ENCODE measurements around the gene SNX18.
"Not testable (repeated sequence)": the region's sequence is repeated elsewhere in the genome, so short reads cannot be mapped to it uniquely, and the experiment has no call there.

The SNX18 gene

DNA sequence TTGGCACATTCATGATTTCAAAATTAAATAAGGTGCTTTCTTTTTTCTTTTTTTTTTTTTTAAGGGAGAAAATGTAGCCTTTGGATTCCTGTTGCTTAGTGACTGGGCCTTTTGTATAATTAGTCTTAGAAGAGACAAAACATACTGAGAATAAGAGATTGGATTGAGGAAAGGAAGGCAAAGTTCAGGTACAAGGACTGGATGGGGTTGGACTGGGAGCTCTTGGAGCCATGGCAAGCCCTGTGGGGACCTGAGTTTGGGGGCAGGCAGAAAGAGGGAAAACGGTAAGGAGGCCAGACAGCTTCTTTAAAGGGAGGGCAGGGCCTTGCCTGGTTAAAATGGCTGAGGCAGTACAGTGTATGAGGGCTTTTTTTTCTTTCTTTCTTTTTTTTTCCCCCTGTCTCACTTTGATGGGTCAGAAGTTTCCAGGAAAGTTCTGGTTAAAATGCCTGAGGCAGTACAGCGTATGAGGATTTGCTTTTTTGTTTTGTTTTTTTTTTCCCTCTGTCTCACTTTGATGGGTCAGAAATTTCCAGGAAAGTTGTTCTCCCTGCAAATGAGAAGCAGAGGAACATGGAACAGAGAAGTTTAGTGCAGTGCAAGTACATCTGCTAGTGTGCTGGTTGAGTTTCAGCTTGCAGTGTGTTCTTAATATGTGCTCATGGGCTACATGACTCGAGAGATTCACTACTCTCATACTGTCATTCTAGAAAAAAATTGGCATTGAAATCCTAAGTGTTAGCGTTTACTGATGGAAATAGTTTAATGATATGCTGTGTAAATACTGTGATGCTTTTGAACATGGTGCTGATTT, 16.8 kb downstream of the SNX18 start:
- no peak overlapping the region for H3K4me3 ChIP-seq (ENCODE audit: low read length, poor library complexity, severe bottlenecking)
- no peaks in the 10 kb centered on the region for H3K27me3 ChIP-seq (ENCODE audit: insufficient read depth, low read length, poor library complexity, severe bottlenecking)
- H3K9me3 ChIP-seq (ENCODE audit: insufficient read depth, low read depth, low read length): no peaks in the 10 kb centered on the region
- no peak overlapping the region for H3K9ac ChIP-seq (ENCODE audit: low read depth, low read length, poor library complexity, severe bottlenecking)
- no peaks in the 10 kb centered on the region for H3F3A ChIP-seq (ENCODE audit: low read depth)
- no peaks in the 10 kb centered on the region for H4K20me1 ChIP-seq (ENCODE audit: insufficient read depth, low read length, poor library complexity, severe bottlenecking)
- H3K4me1 ChIP-seq (ENCODE audit: insufficient read depth, low read length, poor library complexity, severe bottlenecking): peaks cover 26% of the 10 kb centered on the region
- H3K9me2 ChIP-seq (replicated peaks; ENCODE audit: low read depth, low read length): no peaks in the 10 kb centered on the region
- H3K79me2 ChIP-seq (ENCODE audit: insufficient read depth, low read length): peaks cover 8% of the 10 kb centered on the region; the same call in 1 of the 2 replicates
- H3K4me2 ChIP-seq (ENCODE audit: low read depth, low read length, poor library complexity, severe bottlenecking): no peak overlapping the region
- no peak overlapping the region for H2AFZ ChIP-seq (ENCODE audit: low read length)
- TF ChIP-seq, protein P1, sequence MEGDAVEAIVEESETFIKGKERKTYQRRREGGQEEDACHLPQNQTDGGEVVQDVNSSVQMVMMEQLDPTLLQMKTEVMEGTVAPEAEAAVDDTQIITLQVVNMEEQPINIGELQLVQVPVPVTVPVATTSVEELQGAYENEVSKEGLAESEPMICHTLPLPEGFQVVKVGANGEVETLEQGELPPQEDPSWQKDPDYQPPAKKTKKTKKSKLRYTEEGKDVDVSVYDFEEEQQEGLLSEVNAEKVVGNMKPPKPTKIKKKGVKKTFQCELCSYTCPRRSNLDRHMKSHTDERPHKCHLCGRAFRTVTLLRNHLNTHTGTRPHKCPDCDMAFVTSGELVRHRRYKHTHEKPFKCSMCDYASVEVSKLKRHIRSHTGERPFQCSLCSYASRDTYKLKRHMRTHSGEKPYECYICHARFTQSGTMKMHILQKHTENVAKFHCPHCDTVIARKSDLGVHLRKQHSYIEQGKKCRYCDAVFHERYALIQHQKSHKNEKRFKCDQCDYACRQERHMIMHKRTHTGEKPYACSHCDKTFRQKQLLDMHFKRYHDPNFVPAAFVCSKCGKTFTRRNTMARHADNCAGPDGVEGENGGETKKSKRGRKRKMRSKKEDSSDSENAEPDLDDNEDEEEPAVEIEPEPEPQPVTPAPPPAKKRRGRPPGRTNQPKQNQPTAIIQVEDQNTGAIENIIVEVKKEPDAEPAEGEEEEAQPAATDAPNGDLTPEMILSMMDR (conservative IDR thresholded peaks at IDR 0.05; ENCODE audit: low read length): no peak
- no peak for TF ChIP-seq EZH2phosphoT487 (IDR thresholded peaks at IDR 0.05; ENCODE audit: borderline replicate concordance)
- no peaks in the 10 kb centered on the region for H3K36me3 ChIP-seq (ENCODE audit: insufficient read depth, low read length)

DNA sequence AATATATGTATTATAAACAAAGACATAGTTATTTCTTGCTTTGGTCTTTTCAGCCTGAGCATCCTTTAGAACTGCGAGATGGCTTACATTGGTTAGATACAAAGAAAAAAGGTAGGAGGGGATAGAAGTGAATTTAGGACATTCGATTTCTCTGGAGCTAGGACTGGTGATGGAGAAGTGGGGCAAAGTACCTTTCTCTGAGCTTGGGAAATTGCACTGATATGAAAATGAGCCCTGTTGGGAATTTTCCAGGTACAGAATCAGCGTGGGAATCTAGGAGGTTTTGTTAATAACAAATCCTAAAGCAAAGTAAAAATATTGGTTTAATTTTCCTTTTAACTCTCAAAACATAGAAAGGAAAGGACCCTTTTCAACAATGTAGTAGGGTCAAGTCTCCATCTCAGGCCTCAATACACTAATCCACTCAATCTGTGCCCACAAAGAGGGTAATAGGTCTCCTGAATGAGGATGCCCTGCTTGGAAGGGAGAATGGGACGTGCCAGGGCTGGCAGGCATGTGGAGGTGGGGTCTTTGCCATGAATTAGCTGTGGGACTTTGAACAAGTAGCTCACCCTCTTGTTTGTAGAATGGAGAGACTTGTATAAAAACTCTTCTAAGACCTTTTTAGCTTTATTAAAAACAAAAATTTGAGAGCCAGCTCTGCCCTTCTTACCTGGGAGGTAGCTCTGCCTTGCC, 17.7 kb downstream of the SNX18 start:
- no peak overlapping the region for H3K9ac ChIP-seq (ENCODE audit: low read depth, low read length, poor library complexity, severe bottlenecking)
- H3K4me1 ChIP-seq (ENCODE audit: insufficient read depth, low read length, poor library complexity, severe bottlenecking): peaks cover 26% of the 10 kb centered on the region
- H3F3A ChIP-seq (ENCODE audit: low read depth): no peaks in the 10 kb centered on the region
- H3K4me2 ChIP-seq (ENCODE audit: low read depth, low read length, poor library complexity, severe bottlenecking): no peak overlapping the region
- no peaks in the 10 kb centered on the region for H3K9me2 ChIP-seq (replicated peaks; ENCODE audit: low read depth, low read length)
- H3K27me3 ChIP-seq (ENCODE audit: insufficient read depth, low read length, poor library complexity, severe bottlenecking): no peaks in the 10 kb centered on the region
- H2AFZ ChIP-seq (ENCODE audit: low read length): no peak overlapping the region
- no peaks in the 10 kb centered on the region for H3K36me3 ChIP-seq (ENCODE audit: insufficient read depth, low read length)
- TF ChIP-seq, protein P1 (conservative IDR thresholded peaks at IDR 0.05; ENCODE audit: low read length): no peak
- TF ChIP-seq EZH2phosphoT487 (IDR thresholded peaks at IDR 0.05; ENCODE audit: borderline replicate concordance): no peak
- peaks cover 8% of the 10 kb centered on the region; the same call in 1 of the 2 replicates for H3K79me2 ChIP-seq (ENCODE audit: insufficient read depth, low read length)
- no peaks in the 10 kb centered on the region for H4K20me1 ChIP-seq (ENCODE audit: insufficient read depth, low read length, poor library complexity, severe bottlenecking)
- no peaks in the 10 kb centered on the region for H3K9me3 ChIP-seq (ENCODE audit: insufficient read depth, low read depth, low read length)
- no peak overlapping the region for H3K4me3 ChIP-seq (ENCODE audit: low read length, poor library complexity, severe bottlenecking)

DNA sequence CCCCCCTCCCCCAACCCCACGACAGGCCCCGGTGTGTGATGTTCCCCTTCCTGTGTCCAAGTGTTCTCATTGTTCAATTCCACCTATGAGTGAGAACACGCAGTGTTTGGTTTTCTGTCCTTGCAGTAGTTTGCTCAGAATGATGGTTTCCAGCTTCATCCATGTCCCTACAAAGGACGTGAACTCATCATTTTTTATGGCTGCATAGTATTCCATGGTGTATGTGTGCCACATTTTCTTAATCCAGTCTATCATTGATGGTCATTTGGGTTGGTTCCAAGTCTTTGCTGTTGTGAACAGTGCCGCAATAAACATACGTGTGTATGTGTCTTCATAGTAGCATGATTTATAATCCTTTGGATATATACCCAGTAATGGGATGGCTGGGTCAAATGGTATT, 18.8 kb downstream of the SNX18 start:
- not testable (repeated sequence) for H3K9ac ChIP-seq (ENCODE audit: low read depth, low read length, poor library complexity, severe bottlenecking); H3K4me2 ChIP-seq (ENCODE audit: low read depth, low read length, poor library complexity, severe bottlenecking); H3K9me3 ChIP-seq (ENCODE audit: insufficient read depth, low read depth, low read length); H3K36me3 ChIP-seq (ENCODE audit: insufficient read depth, low read length); H3K9me2 ChIP-seq (replicated peaks; ENCODE audit: low read depth, low read length); H3K79me2 ChIP-seq (ENCODE audit: insufficient read depth, low read length); H4K20me1 ChIP-seq (ENCODE audit: insufficient read depth, low read length, poor library complexity, severe bottlenecking); H3K4me3 ChIP-seq (ENCODE audit: low read length, poor library complexity, severe bottlenecking); H3F3A ChIP-seq (ENCODE audit: low read depth); H3K27me3 ChIP-seq (ENCODE audit: insufficient read depth, low read length, poor library complexity, severe bottlenecking); H2AFZ ChIP-seq (ENCODE audit: low read length)
- H3K4me1 ChIP-seq (ENCODE audit: insufficient read depth, low read length, poor library complexity, severe bottlenecking): peaks cover 26% of the 10 kb centered on the region

DNA sequence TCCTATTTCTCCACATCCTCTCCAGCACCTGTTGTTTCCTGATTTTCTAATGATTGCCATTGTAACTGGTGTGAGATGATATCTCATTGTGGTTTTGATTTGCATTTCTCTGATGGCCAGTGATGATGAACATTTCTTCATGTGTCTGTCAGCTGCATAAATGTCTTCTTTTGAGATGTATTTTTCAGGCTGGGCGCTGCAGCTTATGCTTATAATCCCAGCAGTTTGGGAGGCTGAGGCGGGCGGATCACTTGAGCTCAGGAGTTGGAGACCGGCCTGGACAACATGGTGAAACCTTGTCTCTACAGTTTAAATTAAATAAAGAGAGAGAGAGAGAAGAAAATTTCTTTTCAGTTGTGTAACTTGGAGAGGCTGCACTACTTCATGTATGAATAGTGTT, 19.3 kb downstream of the SNX18 start:
- not testable (repeated sequence) for H3K9ac ChIP-seq (ENCODE audit: low read depth, low read length, poor library complexity, severe bottlenecking); H2AFZ ChIP-seq (ENCODE audit: low read length); H3K27me3 ChIP-seq (ENCODE audit: insufficient read depth, low read length, poor library complexity, severe bottlenecking); H3K36me3 ChIP-seq (ENCODE audit: insufficient read depth, low read length); H3K4me2 ChIP-seq (ENCODE audit: low read depth, low read length, poor library complexity, severe bottlenecking); H3K9me2 ChIP-seq (replicated peaks; ENCODE audit: low read depth, low read length); H4K20me1 ChIP-seq (ENCODE audit: insufficient read depth, low read length, poor library complexity, severe bottlenecking); H3K79me2 ChIP-seq (ENCODE audit: insufficient read depth, low read length); H3K4me3 ChIP-seq (ENCODE audit: low read length, poor library complexity, severe bottlenecking); H3F3A ChIP-seq (ENCODE audit: low read depth); H3K9me3 ChIP-seq (ENCODE audit: insufficient read depth, low read depth, low read length)
- H3K4me1 ChIP-seq (ENCODE audit: insufficient read depth, low read length, poor library complexity, severe bottlenecking): peaks cover 25% of the 10 kb centered on the region

All from Loucy (cell line).